Activated naive CD8-positive, alpha-beta T cell treated with anti-CD3 and anti-CD28 coated beads for 36 hours (primary cell): ENCODE data around the gene PLEKHO2. TPM values are rescaled to one million over a fixed set of nuclear protein-coding genes. Genes with fewer than 3 reads are reported as not detected.

Experiments
- DNase-seq: peaks from one replicate; pipeline ENCODE4 v3.0.0; 2021
- H3K27ac Mint-ChIP-seq: one replicate; pipeline ENCODE4 v1.8.0; 2022; ENCODE audit warnings: mild to moderate bottlenecking, moderate library complexity, mixed read lengths
- H3K27me3 Mint-ChIP-seq: one replicate; pipeline ENCODE4 v1.8.0; 2022; ENCODE audit warnings: mild to moderate bottlenecking, mixed read lengths
- H3K36me3 Mint-ChIP-seq: one replicate; pipeline ENCODE4 v1.8.0; 2021; ENCODE audit warnings: mild to moderate bottlenecking, mixed read lengths
- H3K4me1 Mint-ChIP-seq: one replicate; pipeline ENCODE4 v1.8.0; 2021; ENCODE audit warnings: mixed read lengths
- H3K4me3 Mint-ChIP-seq: one replicate; pipeline ENCODE4 v1.8.0; 2022; ENCODE audit warnings: mild to moderate bottlenecking, moderate library complexity, mixed read lengths
- H3K9me3 Mint-ChIP-seq: one replicate; pipeline ENCODE4 v1.8.0; 2022; ENCODE audit warnings: mixed read lengths
- total RNA-seq, 2 experiments: library from RNA; stranded (reverse); gene quantifications; one replicate each; pipeline ENCODE4 v1.2.3, GENCODE V29; 2021

The PLEKHO2 gene
- total RNA-seq, 2 experiments from 2014 or later, result 6.8 to 7.8 TPM

DNA sequence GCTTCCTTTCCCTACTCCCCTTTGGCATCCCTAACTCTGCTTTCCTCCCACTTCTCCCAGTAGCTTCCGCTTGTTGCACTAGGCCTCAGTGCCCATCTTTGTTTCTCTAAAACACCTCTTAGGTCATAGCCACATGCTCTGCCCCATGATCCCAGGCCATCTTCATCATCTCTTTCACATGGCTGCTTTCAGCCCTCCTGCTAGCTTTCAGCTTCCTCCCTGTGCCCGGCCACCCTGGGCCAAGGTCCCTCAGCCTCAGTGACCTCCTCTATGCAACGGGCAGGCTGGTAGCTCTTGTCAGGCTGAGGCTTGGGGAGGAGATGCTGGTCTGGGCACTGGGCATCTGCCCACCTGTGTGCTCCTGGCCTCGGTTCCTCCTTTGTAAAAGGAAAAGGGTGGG, 2.3 kb downstream of the PLEKHO2 start:
- H3K27me3 Mint-ChIP-seq, result no peaks in the 10 kb centered on the region
- peaks cover 54% of the 10 kb centered on the region for H3K4me1 Mint-ChIP-seq
- H3K27ac Mint-ChIP-seq, result peak overlapping the region; percentile 36
- DNase-seq, result no peak
- H3K4me3 Mint-ChIP-seq, result peak overlapping the region; percentile 82
- H3K9me3 Mint-ChIP-seq, result no peaks in the 10 kb centered on the region
- peaks cover 4% of the 10 kb centered on the region for H3K36me3 Mint-ChIP-seq

DNA sequence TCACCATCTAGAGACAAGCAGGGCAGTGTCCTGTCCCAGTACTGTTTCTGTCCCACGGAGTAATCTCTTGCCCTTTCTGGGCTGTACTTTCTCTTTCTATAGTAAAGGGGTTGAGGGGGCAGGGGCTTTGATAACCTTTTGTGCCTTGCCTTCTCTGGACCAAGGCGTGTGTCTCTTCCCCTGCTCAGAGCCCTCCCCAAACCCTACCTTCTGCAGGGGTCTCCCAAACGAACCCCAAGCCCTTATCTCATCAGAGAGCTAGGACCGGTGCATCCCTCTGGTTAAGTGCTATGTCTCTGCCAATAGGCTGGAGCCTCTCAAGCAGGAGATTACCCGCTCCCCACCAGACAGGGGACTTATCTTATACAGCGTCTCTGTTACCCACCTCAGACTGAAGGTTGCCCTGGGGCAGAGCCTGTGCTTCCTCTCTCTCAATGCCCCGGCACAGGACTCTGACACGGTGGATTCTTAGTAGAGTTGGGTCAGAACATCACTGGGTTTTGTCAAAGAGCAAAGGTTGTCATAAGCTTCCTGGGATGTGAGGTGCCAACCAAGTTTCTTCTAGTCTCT, 2.9 kb downstream of the PLEKHO2 start:
- peaks cover 7% of the 10 kb centered on the region for H3K36me3 Mint-ChIP-seq
- peak overlapping the region; percentile 82 for H3K4me3 Mint-ChIP-seq

GRCh38 chr15:64845183-64845611, 3.5 kb downstream of the PLEKHO2 start:
- Mint-ChIP-seq H3K27me3 (no peaks in the 10 kb centered on the region), H3K36me3 (peaks cover 7% of the 10 kb centered on the region), H3K4me1 (peaks cover 54% of the 10 kb centered on the region), H3K9me3 (no peaks in the 10 kb centered on the region), H3K4me3 (peak overlapping the region; percentile 82), H3K27ac (peak overlapping the region; percentile 36)
- DNase-seq, result no peak

More for the DNA sequence above, 2.9 kb downstream of the PLEKHO2 start:
- DNase-seq, result peak; percentile 23
- no peaks in the 10 kb centered on the region for H3K9me3 Mint-ChIP-seq
- H3K27me3 Mint-ChIP-seq, result no peaks in the 10 kb centered on the region
- H3K27ac Mint-ChIP-seq, result peak overlapping the region; percentile 36
- peaks cover 54% of the 10 kb centered on the region for H3K4me1 Mint-ChIP-seq

DNA sequence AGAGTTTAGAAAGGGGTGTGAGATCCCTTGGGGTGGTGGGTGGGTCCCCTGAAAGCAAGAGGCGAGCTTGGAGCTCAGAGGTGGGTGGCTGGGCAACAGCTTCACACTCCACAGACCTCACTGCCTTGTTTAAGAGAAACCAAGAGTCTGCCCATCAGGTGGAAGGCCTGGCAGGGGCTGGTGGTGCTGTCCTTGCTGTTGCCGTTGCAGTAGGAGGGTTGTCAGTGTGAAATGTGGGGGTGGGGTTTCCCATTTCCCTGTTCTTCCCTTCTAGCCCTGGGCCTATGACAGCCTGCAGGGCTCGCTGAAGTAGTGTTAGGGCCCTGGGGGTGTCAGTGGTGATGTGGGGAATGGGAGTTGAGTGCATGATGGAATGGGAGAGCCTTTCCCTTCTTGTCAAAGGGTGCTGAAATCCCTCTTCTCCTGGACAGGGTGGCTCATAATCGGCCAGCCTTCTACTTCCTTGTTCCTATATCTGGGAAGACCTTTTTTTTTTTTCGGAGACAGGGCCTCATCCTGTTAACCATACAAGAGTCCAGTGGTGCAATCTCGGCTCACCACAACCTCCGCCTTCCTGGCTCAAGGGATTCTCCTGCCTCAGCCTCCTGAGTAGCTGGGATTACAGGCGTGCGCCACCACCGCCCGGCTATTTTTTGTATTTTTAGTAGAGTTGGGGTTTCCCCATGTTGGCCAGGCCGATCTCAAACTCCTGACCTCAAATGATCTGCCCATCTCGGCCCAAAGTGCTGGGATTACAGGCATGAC, 4.3 kb downstream of the PLEKHO2 start:
- no peak overlapping the region for H3K27ac Mint-ChIP-seq
- peaks cover 47% of the 10 kb centered on the region for H3K4me1 Mint-ChIP-seq
- no peak for DNase-seq
- no peaks in the 10 kb centered on the region for H3K27me3 Mint-ChIP-seq
- H3K36me3 Mint-ChIP-seq, result peaks cover 7% of the 10 kb centered on the region
- H3K9me3 Mint-ChIP-seq, result no peaks in the 10 kb centered on the region
- no peak overlapping the region for H3K4me3 Mint-ChIP-seq

- DNase-seq, result no peak
- Mint-ChIP-seq H3K27me3 (no peaks in the 10 kb centered on the region), H3K27ac (no peak overlapping the region), H3K9me3 (no peaks in the 10 kb centered on the region), H3K36me3 (peaks cover 8% of the 10 kb centered on the region), H3K4me1 (peaks cover 45% of the 10 kb centered on the region), H3K4me3 (no peak overlapping the region)
Observed at GRCh38 chr15:64847016-64847415, 5.3 kb downstream of the PLEKHO2 start.

DNA sequence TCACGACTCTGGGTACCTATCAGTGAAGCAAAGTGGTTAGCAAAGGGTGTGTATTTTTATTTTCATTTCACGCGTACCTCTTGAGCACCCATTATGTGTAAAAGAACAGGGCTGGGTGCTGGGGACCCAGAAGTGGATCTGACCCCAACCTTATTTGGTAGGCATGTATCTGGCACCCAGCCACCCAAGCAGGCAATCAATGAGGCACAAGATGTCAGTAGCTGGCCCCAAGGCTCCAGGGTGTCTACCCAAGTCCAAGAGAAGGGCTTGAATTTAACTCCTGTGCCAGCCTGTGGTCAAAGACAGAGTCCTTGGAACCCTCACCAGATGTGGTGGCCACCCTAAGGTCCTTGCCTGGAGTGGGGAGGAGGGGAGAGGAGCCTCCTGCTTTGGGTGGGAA, 5.7 kb downstream of the PLEKHO2 start:
- Mint-ChIP-seq H3K4me1 (peaks cover 41% of the 10 kb centered on the region), H3K4me3 (no peak overlapping the region), H3K36me3 (peaks cover 8% of the 10 kb centered on the region), H3K27me3 (no peaks in the 10 kb centered on the region), H3K9me3 (no peaks in the 10 kb centered on the region), H3K27ac (no peak overlapping the region)
- DNase-seq, result no peak

DNA sequence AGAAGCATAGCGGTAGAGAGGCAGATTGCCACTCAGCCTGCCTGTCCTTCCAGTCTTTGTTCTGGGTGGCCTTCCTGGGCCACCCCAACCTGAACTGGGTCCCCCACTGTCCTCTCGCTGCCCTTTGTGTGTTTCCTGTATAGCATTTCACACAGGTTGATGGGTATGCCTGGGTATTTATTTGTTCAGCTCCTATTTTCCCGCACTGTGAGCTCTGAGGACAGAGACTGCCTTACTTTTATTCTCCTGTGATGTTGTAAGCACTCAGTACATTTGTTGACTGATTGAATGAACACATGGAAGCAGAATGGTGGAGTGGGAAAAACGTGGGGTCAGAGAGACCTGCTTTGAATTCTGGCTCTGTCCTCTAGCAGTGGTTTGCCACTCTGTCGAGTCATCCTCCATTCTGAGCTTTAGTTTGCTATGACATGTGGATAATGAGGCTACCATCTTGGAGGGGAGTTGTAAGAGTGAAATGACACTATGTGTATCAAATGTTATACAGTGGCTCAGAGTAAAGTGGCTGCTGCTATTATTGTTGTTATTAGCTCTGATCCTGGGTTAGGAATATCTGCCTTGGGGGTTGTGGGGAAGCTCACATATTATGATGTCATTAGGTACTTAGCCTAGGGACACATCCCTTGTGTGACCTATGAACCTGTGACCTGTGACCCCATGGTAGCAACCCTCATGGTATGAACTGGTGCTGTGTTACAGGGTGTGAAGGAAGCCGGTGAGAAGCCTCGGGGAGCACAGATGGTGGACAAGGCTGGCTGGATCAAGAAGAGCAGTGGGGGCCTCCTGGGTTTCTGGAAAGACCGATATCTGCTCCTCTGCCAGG, 6.4 kb downstream of the PLEKHO2 start:
- Mint-ChIP-seq H3K27ac (no peak overlapping the region), H3K27me3 (no peaks in the 10 kb centered on the region), H3K4me3 (no peak overlapping the region), H3K4me1 (peaks cover 36% of the 10 kb centered on the region), H3K36me3 (peaks cover 8% of the 10 kb centered on the region), H3K9me3 (no peaks in the 10 kb centered on the region)
- DNase-seq, result no peak

DNA sequence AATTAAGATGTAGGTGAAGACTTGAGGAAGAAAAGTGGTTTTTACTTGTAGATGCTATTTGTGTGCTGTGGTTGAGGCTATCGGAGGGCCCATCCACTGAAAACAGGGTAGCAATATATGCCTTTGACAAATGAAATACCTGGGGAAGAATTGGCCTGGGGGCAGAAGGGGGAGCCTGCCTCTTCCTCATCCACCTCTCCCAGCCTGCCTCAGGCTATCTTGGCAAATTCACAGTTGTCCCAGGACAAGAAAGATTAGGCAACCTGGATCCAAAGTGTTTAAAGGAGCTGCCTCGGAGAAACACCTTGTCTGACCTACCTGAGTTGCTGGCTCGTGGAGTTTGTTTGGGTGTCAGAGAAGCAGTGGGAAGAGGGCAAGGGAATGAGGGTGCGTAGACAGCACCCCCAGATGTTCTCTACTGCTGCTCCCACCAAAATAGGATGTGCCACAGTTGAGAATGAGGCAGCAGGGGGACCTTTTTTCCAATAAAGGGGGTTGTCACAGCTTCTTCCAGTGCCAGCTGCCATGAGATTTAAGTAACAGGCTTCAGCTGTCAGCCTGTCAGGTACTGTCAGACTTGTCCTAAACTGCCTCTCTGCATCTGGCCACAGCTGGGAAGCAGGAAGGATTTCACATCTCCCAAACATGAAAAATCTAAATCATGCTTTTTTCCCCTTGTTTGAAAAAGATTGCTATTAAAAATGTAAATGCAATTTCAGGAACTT, 9.2 kb downstream of the PLEKHO2 start:
- Mint-ChIP-seq H3K36me3 (peaks cover 10% of the 10 kb centered on the region), H3K4me1 (peaks cover 16% of the 10 kb centered on the region), H3K4me3 (no peak overlapping the region), H3K27ac (no peak overlapping the region), H3K9me3 (no peaks in the 10 kb centered on the region), H3K27me3 (no peaks in the 10 kb centered on the region)
- no peak for DNase-seq

DNA sequence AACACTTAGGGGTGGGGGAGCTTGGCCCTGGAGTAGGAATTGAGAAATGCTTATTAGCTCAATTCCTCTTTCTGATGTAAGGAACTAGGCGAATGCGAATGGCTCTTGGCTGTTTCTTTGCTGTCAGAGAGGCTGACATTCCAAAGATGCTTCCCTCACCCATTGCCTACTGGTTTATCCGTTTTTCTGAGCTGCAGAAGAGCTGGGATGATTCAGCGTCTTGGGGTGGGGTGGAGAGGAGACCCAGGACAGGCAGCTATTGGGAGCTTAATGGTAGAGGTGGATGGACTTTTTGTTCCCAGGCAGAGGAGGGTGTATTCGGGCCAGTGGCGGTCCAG, 9.8 kb downstream of the PLEKHO2 start:
- Mint-ChIP-seq H3K9me3 (no peaks in the 10 kb centered on the region), H3K27me3 (no peaks in the 10 kb centered on the region), H3K36me3 (peaks cover 10% of the 10 kb centered on the region), H3K4me3 (no peak overlapping the region), H3K4me1 (peaks cover 19% of the 10 kb centered on the region), H3K27ac (no peak overlapping the region)
- DNase-seq, result no peak

GRCh38 chr15:64854041-64854440, 12.3 kb downstream of the PLEKHO2 start:
- Mint-ChIP-seq H3K4me3 (no peak overlapping the region), H3K36me3 (peaks cover 7% of the 10 kb centered on the region), H3K27ac (no peak overlapping the region)

GRCh38 chr15:64854526-64854925, 12.8 kb downstream of the PLEKHO2 start:
- Mint-ChIP-seq H3K4me3 (no peak overlapping the region), H3K27me3 (no peaks in the 10 kb centered on the region), H3K27ac (no peak overlapping the region), H3K4me1 (peaks cover 21% of the 10 kb centered on the region), H3K9me3 (no peaks in the 10 kb centered on the region), H3K36me3 (peaks cover 5% of the 10 kb centered on the region)
- no peak for DNase-seq

More at GRCh38 chr15:64854041-64854440, 12.3 kb downstream of the PLEKHO2 start:
- Mint-ChIP-seq H3K9me3 (no peaks in the 10 kb centered on the region), H3K4me1 (peaks cover 21% of the 10 kb centered on the region), H3K27me3 (no peaks in the 10 kb centered on the region)
- no peak for DNase-seq

GRCh38 chr15:64855205-64855975, 13.7 kb downstream of the PLEKHO2 start:
- Mint-ChIP-seq H3K4me3 (no peak overlapping the region), H3K4me1 (peaks cover 21% of the 10 kb centered on the region), H3K27ac (no peak overlapping the region), H3K9me3 (no peaks in the 10 kb centered on the region), H3K27me3 (no peaks in the 10 kb centered on the region), H3K36me3 (peaks cover 4% of the 10 kb centered on the region)
- no peak for DNase-seq

GRCh38 chr15:64856429-64857145, 14.9 kb downstream of the PLEKHO2 start:
- Mint-ChIP-seq H3K4me1 (peaks cover 21% of the 10 kb centered on the region), H3K27ac (no peak overlapping the region), H3K36me3 (peaks cover 4% of the 10 kb centered on the region)

GRCh38 chr15:64857421-64857820, 15.7 kb downstream of the PLEKHO2 start:
- Mint-ChIP-seq H3K27ac (no peak overlapping the region), H3K4me3 (no peak overlapping the region), H3K36me3 (peaks cover 3% of the 10 kb centered on the region)

More at GRCh38 chr15:64856429-64857145, 14.9 kb downstream of the PLEKHO2 start:
- Mint-ChIP-seq H3K4me3 (no peak overlapping the region), H3K27me3 (no peaks in the 10 kb centered on the region), H3K9me3 (no peaks in the 10 kb centered on the region)
- DNase-seq, result no peak

More at GRCh38 chr15:64857421-64857820, 15.7 kb downstream of the PLEKHO2 start:
- no peaks in the 10 kb centered on the region for H3K9me3 Mint-ChIP-seq
- H3K4me1 Mint-ChIP-seq, result peaks cover 21% of the 10 kb centered on the region
- H3K27me3 Mint-ChIP-seq, result no peaks in the 10 kb centered on the region
- no peak for DNase-seq
